Endothelial cell of umbilical vein (primary cell): ENCODE results near the gene TMEM135. TPM values are rescaled to one million over a fixed set of nuclear protein-coding genes. Genes with fewer than 3 reads are reported as not detected.

ENCODE experiments used
- BruUV-seq: library from RNA; stranded (reverse); fragments of 400-500 nt; replicated peaks from 2 replicates; lab custom pipeline; 2021; lab: Mats Ljungman, UMichigan
- CTCF ChIA-PET: fragments of 300-600, 350-600 bp; sonication (Branson Sonifier 250); formaldehyde crosslinking; loops from one replicate; lab custom pipeline; 2021; ENCODE audit warnings: antibody characterized with exemption, inconsistent platforms; lab: Charles Lee
- POLR2A ChIA-PET: fragments of 300-600, 350-600 bp; sonication (Branson Sonifier 250); formaldehyde crosslinking; loops from one replicate; lab custom pipeline; 2021; ENCODE audit warnings: antibody characterized with exemption, inconsistent platforms; lab: Charles Lee
- DNase-seq: peaks from one replicate; pipeline ENCODE4 v3.0.0-alpha.2; 2011; ENCODE audit warnings: low read depth, low spot score
- FAIRE-seq: peaks from 2 replicates; lab custom pipeline; 2011; peaks lifted over from hg19 to GRCh38; lab: Jason Lieb, UNC
- H2AFZ ChIP-seq: 2 replicates; pipeline ENCODE4 v1.6.0; 2012; ENCODE audit warnings: low read depth, low read length, control low read depth, inconsistent platforms
- H3K27ac ChIP-seq: 2 replicates; pipeline ENCODE4 v1.5.1; 2011; ENCODE audit warnings: low read depth, mild to moderate bottlenecking, control low read depth, low read length, moderate library complexity; ENCODE audit not compliant: insufficient read depth
- H3K27me3 ChIP-seq, 2 experiments: 2 replicates each; pipeline versions ENCODE4 v1.6.0 to v1.6.1; 2011; ENCODE audit warnings: low read length in 2 of 2, mixed read lengths in 1 of 2; ENCODE audit not compliant: control insufficient read depth in 2 of 2, insufficient read depth in 2 of 2
- H3K36me3 ChIP-seq, 2 experiments: 2 replicates in 1 of 2; 3 replicates in 1 of 2; pipeline ENCODE4 v1.5.1; 2011; ENCODE audit warnings: low read length in 2 of 2, mild to moderate bottlenecking in 1 of 2, moderate library complexity in 1 of 2; ENCODE audit not compliant: control insufficient read depth in 2 of 2, insufficient read depth in 2 of 2; ENCODE audit errors: extremely low read depth in 1 of 2
- H3K4me1 ChIP-seq: 3 replicates; pipeline ENCODE4 v1.5.1; 2011; ENCODE audit warnings: mild to moderate bottlenecking, low read length; ENCODE audit not compliant: control insufficient read depth, insufficient read depth; ENCODE audit errors: extremely low read depth
- H3K4me2 ChIP-seq: 2 replicates; pipeline ENCODE4 v1.6.1; 2011; ENCODE audit warnings: low read length, control low read depth, mixed read lengths; ENCODE audit not compliant: insufficient read depth
- H3K4me3 ChIP-seq, 3 experiments: fragments of 200-600 bp in 1 of 3; sonication (generic), shearing (Covaris generic) in 1 of 3; replicated peaks in 1 of 3; 2 replicates each; pipeline ENCODE4 v1.5.1; 2011 to 2016; ENCODE audit warnings: control low read depth in 3 of 3, low read length in 3 of 3, mild to moderate bottlenecking in 2 of 3, inconsistent platforms in 1 of 3, low read depth in 1 of 3, moderate library complexity in 1 of 3; ENCODE audit not compliant: insufficient read depth in 1 of 3
- H3K79me2 ChIP-seq: 2 replicates; pipeline ENCODE4 v1.6.0; 2012; ENCODE audit warnings: low read length, inconsistent platforms; ENCODE audit not compliant: control insufficient read depth, insufficient read depth
- H3K9ac ChIP-seq: replicated peaks from 2 replicates; pipeline ENCODE3; 2011; ENCODE audit warnings: low read length, control low read depth; ENCODE audit not compliant: insufficient read depth; ENCODE audit errors: extremely low read depth
- H3K9me1 ChIP-seq: replicated peaks from 3 replicates; pipeline ENCODE4 v1.6.0; 2011; ENCODE audit warnings: mild to moderate bottlenecking, low read length; ENCODE audit not compliant: control insufficient read depth, insufficient read depth; ENCODE audit errors: extremely low read depth
- H3K9me3 ChIP-seq: replicated peaks from 2 replicates; pipeline ENCODE4 v1.5.1; 2012; ENCODE audit warnings: low read length, inconsistent platforms; ENCODE audit not compliant: control insufficient read depth, insufficient read depth
- H4K20me1 ChIP-seq: replicated peaks from 2 replicates; pipeline ENCODE3; 2011; ENCODE audit warnings: mild to moderate bottlenecking, low read length; ENCODE audit not compliant: control insufficient read depth, insufficient read depth; ENCODE audit errors: extremely low read depth
- CTCF ChIP-seq, 2 donors: IDR thresholded peaks; 1 replicate in 1 of 2; 2 replicates in 1 of 2; pipeline ENCODE4 v1.5.1; 2011; ENCODE audit warnings: low read length in 2 of 2, mild to moderate bottlenecking in 2 of 2, moderate library complexity in 2 of 2, control low read depth in 1 of 2, inconsistent platforms in 1 of 2, low read depth in 1 of 2; ENCODE audit not compliant: insufficient read depth in 1 of 2; ENCODE audit errors: extremely low read depth in 1 of 2
- FOS ChIP-seq: IDR thresholded peaks from 2 replicates; pipeline ENCODE4 v1.6.1; 2011; ENCODE audit warnings: mild to moderate bottlenecking, low read length, moderate library complexity, borderline replicate concordance; ENCODE audit not compliant: insufficient read depth
- GATA2 ChIP-seq: IDR thresholded peaks from 2 replicates; pipeline ENCODE4 v1.7.0; 2011; ENCODE audit warnings: low read depth, mild to moderate bottlenecking, moderate library complexity, mixed read lengths, low read length; ENCODE audit not compliant: insufficient read length, insufficient read depth
- JUN ChIP-seq: IDR thresholded peaks from 2 replicates; pipeline ENCODE4 v1.6.1; 2011; ENCODE audit warnings: borderline replicate concordance, low read depth; ENCODE audit not compliant: insufficient read length, insufficient read depth
- MYC ChIP-seq: IDR thresholded peaks from one replicate; pipeline ENCODE4 v1.6.1; 2011; ENCODE audit warnings: mild to moderate bottlenecking, low read depth, low read length
- POLR2A ChIP-seq: IDR thresholded peaks from 2 replicates; pipeline ENCODE4 v1.6.1; 2012; ENCODE audit warnings: low read depth, mild to moderate bottlenecking, control low read depth, low read length
- dilution Hi-C: fragments of 300-500 bp; cut with MboI; formaldehyde crosslinking; loops from one replicate; pipeline ENCODE4 v1.15.0; 2019; ENCODE audit warnings: low sequenced_read_pairs; ENCODE audit not compliant: extremely low pct_ligation_motif_present
- intact Hi-C: fragments of 100-400 bp; cut with micrococcal nuclease; formaldehyde crosslinking; loops from one replicate; pipeline ENCODE4 v1.10.0; 2022
- polyA plus RNA-seq, 4 experiments: library from polyadenylated mRNA; depleted of rRNA in 3 of 4; stranded (reverse) in 3 of 4; unstranded in 1 of 4; fragments of >200 nt; gene quantifications; 2 replicates each; pipeline versions ENCODE4 v1.2.1 to v1.2.3, GENCODE V29; 2011 to 2012; ENCODE audit warnings: missing spikeins in 1 of 4
- total RNA-seq: library from RNA; stranded (reverse); gene quantifications from 2 replicates; pipeline ENCODE4 v1.2.3, GENCODE V29; 2021

TMEM135 gene
- total and polyA plus RNA-seq, 2 donors (not counting 3 experiments of a cell fraction or from before 2014, with no cell fraction given): 12.3 to 33.2 TPM

GRCh38 chr11:87306262-87306851 lies 268.6 kb downstream of the TMEM135 start:
- H3K4me1 ChIP-seq: no peaks in the 10 kb centered on the region
- no peak overlapping the region for H2AFZ ChIP-seq
- no peaks in the 10 kb centered on the region for H3K79me2 ChIP-seq
- H3K36me3 ChIP-seq: no peaks in the 10 kb centered on the region
- no peak overlapping the region for H3K9ac ChIP-seq
- intact Hi-C loops: no loop called here
- no peaks in the 10 kb centered on the region for H3K27me3 ChIP-seq
- TF ChIP-seq POLR2A (no peak), CTCF (IDR thresholded peaks at IDR 0.05; ENCODE audit: extremely low read depth in 1 of 2, insufficient read depth in 1 of 2, low read depth in 1 of 2, low read length in 2 of 2) (no peak), JUN (no peak), FOS (no peak)
- H3K9me1 ChIP-seq: no peaks in the 10 kb centered on the region
- DNase-seq (no peak), FAIRE-seq (no peak)
- no peaks in the 10 kb centered on the region for H3K9me3 ChIP-seq
- POLR2A ChIA-PET: no interaction called here
- dilution Hi-C loops: no loop called here
- CTCF ChIA-PET: no interaction called here
- no peak overlapping the region for H3K4me2 ChIP-seq
- H4K20me1 ChIP-seq: no peaks in the 10 kb centered on the region
- no peak overlapping the region for H3K27ac ChIP-seq
- BruUV-seq: no TSS peak
- no peak overlapping the region for H3K4me3 ChIP-seq

GRCh38 chr11:87307101-87307500 lies 269.4 kb downstream of the TMEM135 start:
- H3K27ac ChIP-seq: no peak overlapping the region
- no peaks in the 10 kb centered on the region for H4K20me1 ChIP-seq
- H3K9ac ChIP-seq: no peak overlapping the region
- no TSS peak for BruUV-seq
- CTCF ChIA-PET: interaction anchor here (0.7 to 1.8 kb wide), 2 partner anchors 92 to 114 kb away, joined by 3 to 6 read pairs; no protein-coding TSS in a partner anchor
- no peaks in the 10 kb centered on the region for H3K9me3 ChIP-seq
- no peaks in the 10 kb centered on the region for H3K27me3 ChIP-seq
- H3K4me1 ChIP-seq: no peaks in the 10 kb centered on the region
- dilution Hi-C loops: no loop called here
- no peak overlapping the region for H2AFZ ChIP-seq
- intact Hi-C loops: no loop called here
- H3K79me2 ChIP-seq: no peaks in the 10 kb centered on the region
- H3K36me3 ChIP-seq: no peaks in the 10 kb centered on the region
- TF ChIP-seq MYC (no peak), GATA2 (no peak), CTCF (IDR thresholded peaks at IDR 0.05; ENCODE audit: extremely low read depth in 1 of 2, insufficient read depth in 1 of 2, low read depth in 1 of 2, low read length in 2 of 2) (no peak), JUN (no peak), POLR2A (no peak)
- no peak overlapping the region for H3K4me3 ChIP-seq
- POLR2A ChIA-PET: no interaction called here
- DNase-seq (no peak), FAIRE-seq (no peak)
- H3K9me1 ChIP-seq: no peaks in the 10 kb centered on the region
- H3K4me2 ChIP-seq: no peak overlapping the region
